ENCODE results near the gene LRP2.
A peak's percentile ranks its signal among the peaks of the same experiment; 100 is the strongest.
"Not testable (repeated sequence)": the region's sequence is repeated elsewhere in the genome, so short reads cannot be mapped to it uniquely, and the experiment has no call there.

LRP2 gene

GRCh38 chr2:169275696-169276444 is 86.5 kb downstream of the LRP2 start:
- Histone ChIP-seq H3K4me1 (ENCODE audit: control insufficient read depth, insufficient read depth, low read length) (no peaks in the 10 kb centered on the region), H3K4me3 (ENCODE audit: low read length) (no peak overlapping the region), H3K27ac (ENCODE audit: low read length) (no peak overlapping the region), H3K9me3 (ENCODE audit: control insufficient read depth, insufficient read depth, low read length) (no peaks in the 10 kb centered on the region), H3K36me3 (ENCODE audit: control insufficient read depth, insufficient read depth, low read length) (no peaks in the 10 kb centered on the region), H3K27me3 (ENCODE audit: control insufficient read depth, insufficient read depth, low read length) (no peaks in the 10 kb centered on the region)
- no peak for DNase-seq (ENCODE audit: low read depth, low spot score)
- no CpG with 5 or more reads among the region's 7 CpGs for WGBS (ENCODE audit: insufficient coverage, insufficient read length)

GRCh38 chr2:169272010-169272409 is 90.3 kb downstream of the LRP2 start:
- no CpG with 5 or more reads among the region's 4 CpGs for WGBS (ENCODE audit: insufficient coverage, insufficient read length)

GRCh38 chr2:169270574-169270973 is 91.8 kb downstream of the LRP2 start:
- DNase-seq (ENCODE audit: low read depth, low spot score); H3K4me3 ChIP-seq (ENCODE audit: low read length); H3K27me3 ChIP-seq (ENCODE audit: control insufficient read depth, insufficient read depth, low read length); H3K36me3 ChIP-seq (ENCODE audit: control insufficient read depth, insufficient read depth, low read length); H3K4me1 ChIP-seq (ENCODE audit: control insufficient read depth, insufficient read depth, low read length); H3K27ac ChIP-seq (ENCODE audit: low read length); H3K9me3 ChIP-seq (ENCODE audit: control insufficient read depth, insufficient read depth, low read length): not testable (repeated sequence)
- no CpG with 5 or more reads among the region's 6 CpGs for WGBS (ENCODE audit: insufficient coverage, insufficient read length)

More at GRCh38 chr2:169272010-169272409, 90.3 kb downstream of the LRP2 start:
- Histone ChIP-seq H3K36me3 (ENCODE audit: control insufficient read depth, insufficient read depth, low read length) (no peaks in the 10 kb centered on the region), H3K9me3 (ENCODE audit: control insufficient read depth, insufficient read depth, low read length) (no peaks in the 10 kb centered on the region), H3K27ac (ENCODE audit: low read length) (no peak overlapping the region), H3K27me3 (ENCODE audit: control insufficient read depth, insufficient read depth, low read length) (no peaks in the 10 kb centered on the region), H3K4me3 (ENCODE audit: low read length) (no peak overlapping the region), H3K4me1 (ENCODE audit: control insufficient read depth, insufficient read depth, low read length) (no peaks in the 10 kb centered on the region)
- DNase-seq (ENCODE audit: low read depth, low spot score) = no peak

GRCh38 chr2:169265591-169265990 is 96.7 kb downstream of the LRP2 start:
- no CpG with 5 or more reads among the region's 1 CpG for WGBS (ENCODE audit: insufficient coverage, insufficient read length)
- H3K36me3 ChIP-seq (ENCODE audit: control insufficient read depth, insufficient read depth, low read length) = no peaks in the 10 kb centered on the region
- no peak overlapping the region for H3K4me3 ChIP-seq (ENCODE audit: low read length)
- DNase-seq (ENCODE audit: low read depth, low spot score) = no peak
- H3K4me1 ChIP-seq (ENCODE audit: control insufficient read depth, insufficient read depth, low read length) = no peaks in the 10 kb centered on the region
- no peak overlapping the region for H3K27ac ChIP-seq (ENCODE audit: low read length)
- no peaks in the 10 kb centered on the region for H3K9me3 ChIP-seq (ENCODE audit: control insufficient read depth, insufficient read depth, low read length)
- no peaks in the 10 kb centered on the region for H3K27me3 ChIP-seq (ENCODE audit: control insufficient read depth, insufficient read depth, low read length)

- no peaks in the 10 kb centered on the region for H3K9me3 ChIP-seq (ENCODE audit: control insufficient read depth, insufficient read depth, low read length)
- no peaks in the 10 kb centered on the region for H3K4me1 ChIP-seq (ENCODE audit: control insufficient read depth, insufficient read depth, low read length)
- DNase-seq (ENCODE audit: low read depth, low spot score) = no peak
- no peak overlapping the region for H3K4me3 ChIP-seq (ENCODE audit: low read length)
- no peak overlapping the region for H3K27ac ChIP-seq (ENCODE audit: low read length)
- H3K27me3 ChIP-seq (ENCODE audit: control insufficient read depth, insufficient read depth, low read length) = no peaks in the 10 kb centered on the region
- no peaks in the 10 kb centered on the region for H3K36me3 ChIP-seq (ENCODE audit: control insufficient read depth, insufficient read depth, low read length)
Observed at GRCh38 chr2:169260846-169261642, 101.3 kb downstream of the LRP2 start.

- H3K4me3 ChIP-seq (ENCODE audit: low read length) = no peak overlapping the region
- DNase-seq (ENCODE audit: low read depth, low spot score) = peak; percentile 25
- no peaks in the 10 kb centered on the region for H3K4me1 ChIP-seq (ENCODE audit: control insufficient read depth, insufficient read depth, low read length)
- whole genome bisulfite sequencing (ENCODE audit: insufficient coverage, insufficient read length) = no CpG with 5 or more reads among the region's 1 CpG
- H3K9me3 ChIP-seq (ENCODE audit: control insufficient read depth, insufficient read depth, low read length) = no peaks in the 10 kb centered on the region
- H3K27me3 ChIP-seq (ENCODE audit: control insufficient read depth, insufficient read depth, low read length) = no peaks in the 10 kb centered on the region
- H3K36me3 ChIP-seq (ENCODE audit: control insufficient read depth, insufficient read depth, low read length) = no peaks in the 10 kb centered on the region
- no peak overlapping the region for H3K27ac ChIP-seq (ENCODE audit: low read length)
Observed at GRCh38 chr2:169260246-169260645, 102.1 kb downstream of the LRP2 start.

- Histone ChIP-seq H3K27me3 (ENCODE audit: control insufficient read depth, insufficient read depth, low read length) (no peaks in the 10 kb centered on the region), H3K9me3 (ENCODE audit: control insufficient read depth, insufficient read depth, low read length) (no peaks in the 10 kb centered on the region), H3K27ac (ENCODE audit: low read length) (no peak overlapping the region)
Observed at GRCh38 chr2:169259402-169259801, 102.9 kb downstream of the LRP2 start.

GRCh38 chr2:169258045-169258601 is 104.2 kb downstream of the LRP2 start:
- Histone ChIP-seq H3K4me1 (ENCODE audit: control insufficient read depth, insufficient read depth, low read length) (no peaks in the 10 kb centered on the region), H3K4me3 (ENCODE audit: low read length) (no peak overlapping the region), H3K36me3 (ENCODE audit: control insufficient read depth, insufficient read depth, low read length) (no peaks in the 10 kb centered on the region), H3K27ac (ENCODE audit: low read length) (no peak overlapping the region), H3K27me3 (ENCODE audit: control insufficient read depth, insufficient read depth, low read length) (no peaks in the 10 kb centered on the region), H3K9me3 (ENCODE audit: control insufficient read depth, insufficient read depth, low read length) (no peaks in the 10 kb centered on the region)
- no peak for DNase-seq (ENCODE audit: low read depth, low spot score)
- WGBS (ENCODE audit: insufficient coverage, insufficient read length) = no CpG with 5 or more reads among the region's 3 CpGs

More at GRCh38 chr2:169259402-169259801, 102.9 kb downstream of the LRP2 start:
- no peak for DNase-seq (ENCODE audit: low read depth, low spot score)
- no CpG with 5 or more reads among the region's 5 CpGs for WGBS (ENCODE audit: insufficient coverage, insufficient read length)
- H3K4me1 ChIP-seq (ENCODE audit: control insufficient read depth, insufficient read depth, low read length) = no peaks in the 10 kb centered on the region
- no peak overlapping the region for H3K4me3 ChIP-seq (ENCODE audit: low read length)
- H3K36me3 ChIP-seq (ENCODE audit: control insufficient read depth, insufficient read depth, low read length) = no peaks in the 10 kb centered on the region

GRCh38 chr2:169254774-169255173 is 107.6 kb downstream of the LRP2 start:
- WGBS (ENCODE audit: insufficient coverage, insufficient read length) = no CpG with 5 or more reads among the region's 4 CpGs
- no peak overlapping the region for H3K4me3 ChIP-seq (ENCODE audit: low read length)
- no peaks in the 10 kb centered on the region for H3K27me3 ChIP-seq (ENCODE audit: control insufficient read depth, insufficient read depth, low read length)
- no peak for DNase-seq (ENCODE audit: low read depth, low spot score)
- no peaks in the 10 kb centered on the region for H3K9me3 ChIP-seq (ENCODE audit: control insufficient read depth, insufficient read depth, low read length)
- H3K4me1 ChIP-seq (ENCODE audit: control insufficient read depth, insufficient read depth, low read length) = no peaks in the 10 kb centered on the region
- H3K36me3 ChIP-seq (ENCODE audit: control insufficient read depth, insufficient read depth, low read length) = no peaks in the 10 kb centered on the region
- no peak overlapping the region for H3K27ac ChIP-seq (ENCODE audit: low read length)

GRCh38 chr2:169247211-169247610 is 115.1 kb downstream of the LRP2 start:
- Histone ChIP-seq H3K27me3 (ENCODE audit: control insufficient read depth, insufficient read depth, low read length) (no peaks in the 10 kb centered on the region), H3K4me1 (ENCODE audit: control insufficient read depth, insufficient read depth, low read length) (no peaks in the 10 kb centered on the region), H3K9me3 (ENCODE audit: control insufficient read depth, insufficient read depth, low read length) (no peaks in the 10 kb centered on the region), H3K36me3 (ENCODE audit: control insufficient read depth, insufficient read depth, low read length) (no peaks in the 10 kb centered on the region), H3K27ac (ENCODE audit: low read length) (no peak overlapping the region), H3K4me3 (ENCODE audit: low read length) (no peak overlapping the region)
- no CpG with 5 or more reads among the region's 4 CpGs for WGBS (ENCODE audit: insufficient coverage, insufficient read length)
- no peak for DNase-seq (ENCODE audit: low read depth, low spot score)
